Measurements from ENCODE around the gene KLHL35.

Gene KLHL35

GRCh38 chr11:75449271-75449670 is 16.3 kb upstream of the KLHL35 start:
- no peak for TF ChIP-seq CTCF (IDR thresholded peaks at IDR 0.05; ENCODE audit: low read depth, low read length)
- H3K4me3 ChIP-seq (ENCODE audit: low read depth, low read length): no peak overlapping the region

DNA sequence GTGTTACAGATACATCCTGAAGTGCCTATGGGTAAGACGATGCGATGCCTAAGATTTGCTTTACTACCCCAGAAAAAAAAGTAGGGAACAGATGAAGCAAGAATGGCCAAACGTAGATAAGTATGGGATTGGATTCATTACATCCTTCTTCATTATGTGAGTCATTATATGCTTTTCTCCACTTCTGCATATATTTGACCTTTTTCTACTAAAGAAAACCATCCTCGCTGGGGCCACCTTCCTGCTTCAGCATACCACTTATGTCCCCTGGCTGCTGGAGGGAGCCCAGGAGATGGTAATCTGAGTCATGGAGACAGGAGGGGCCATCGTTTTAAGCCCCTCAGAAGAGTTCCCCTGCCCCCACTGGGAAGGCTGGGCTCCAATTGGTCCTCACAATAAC is 14.4 kb upstream of the KLHL35 start:
- H3K4me3 ChIP-seq (ENCODE audit: low read depth, low read length): no peak overlapping the region
- no peak for TF ChIP-seq CTCF (IDR thresholded peaks at IDR 0.05; ENCODE audit: low read depth, low read length)

DNA sequence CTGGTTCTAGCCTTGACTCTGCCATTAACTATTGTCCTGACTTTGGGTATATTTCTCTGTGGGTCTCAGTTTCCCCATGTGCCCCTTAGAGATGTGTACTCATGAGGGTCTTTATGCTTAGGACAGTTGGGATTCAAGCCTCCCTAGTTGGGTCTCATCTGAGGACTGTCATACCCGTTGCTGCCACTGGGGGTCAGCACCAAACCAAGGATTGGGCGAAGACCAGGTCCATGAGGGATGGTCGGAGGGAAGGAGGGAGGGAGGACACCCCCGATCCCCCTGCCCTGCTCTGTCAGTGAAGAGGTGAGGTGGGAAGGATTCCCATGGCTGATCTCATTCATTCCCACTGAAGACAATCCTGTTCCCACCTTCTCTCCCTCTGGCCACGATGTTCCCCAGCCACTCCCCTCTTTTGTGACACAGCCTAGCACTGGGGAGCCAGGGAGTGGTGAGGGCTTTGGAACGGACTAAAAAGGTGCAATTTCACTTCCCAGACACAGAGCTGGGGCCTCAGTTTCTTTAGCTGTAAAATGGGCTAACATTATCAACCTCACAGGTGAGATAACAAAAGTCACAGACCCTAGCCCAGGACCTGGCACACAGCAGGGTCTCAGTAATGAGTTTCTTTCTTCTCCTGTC is 12.4 kb upstream of the KLHL35 start:
- H3K4me3 ChIP-seq (ENCODE audit: low read depth, low read length): no peak overlapping the region
- TF ChIP-seq CTCF (IDR thresholded peaks at IDR 0.05; ENCODE audit: low read depth, low read length): peak; percentile 95

- no peak for TF ChIP-seq CTCF (IDR thresholded peaks at IDR 0.05; ENCODE audit: low read depth, low read length)
- H3K4me3 ChIP-seq (ENCODE audit: low read depth, low read length): no peak overlapping the region
These were observed 10.0 kb upstream of the KLHL35 start for GRCh38 chr11:75443043-75443442.

GRCh38 chr11:75442161-75442885 is 9.3 kb upstream of the KLHL35 start:
- H3K4me3 ChIP-seq (ENCODE audit: low read depth, low read length): no peak overlapping the region
- no peak for TF ChIP-seq CTCF (IDR thresholded peaks at IDR 0.05; ENCODE audit: low read depth, low read length)

DNA sequence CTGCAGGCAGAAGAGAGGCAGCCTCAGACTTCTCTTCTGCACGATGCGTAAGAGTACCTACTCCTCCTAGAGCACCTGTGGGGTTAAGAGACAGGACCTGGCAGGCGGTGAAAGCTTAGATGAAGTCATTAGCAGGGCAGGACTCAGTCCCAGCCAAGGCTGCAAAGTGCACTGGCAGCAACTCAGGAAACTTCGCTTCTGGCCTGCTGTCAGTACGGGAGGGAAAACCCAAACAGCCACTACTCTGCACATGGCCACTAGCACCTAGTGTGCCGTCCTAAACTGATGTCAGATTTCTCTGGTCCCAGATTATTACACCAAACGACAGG is 8.8 kb upstream of the KLHL35 start:
- no peak for TF ChIP-seq CTCF (IDR thresholded peaks at IDR 0.05; ENCODE audit: low read depth, low read length)
- H3K4me3 ChIP-seq (ENCODE audit: low read depth, low read length): no peak overlapping the region

GRCh38 chr11:75440960-75441803 is 8.2 kb upstream of the KLHL35 start:
- no peak for TF ChIP-seq CTCF (IDR thresholded peaks at IDR 0.05; ENCODE audit: low read depth, low read length)
- no peak overlapping the region for H3K4me3 ChIP-seq (ENCODE audit: low read depth, low read length)
